GM11168 (cell line): Measurements from ENCODE around the gene CAPZB.

Experiments used
- in situ Hi-C: fragments of 300-500 bp; cut with MboI; formaldehyde crosslinking; loops from one replicate; pipeline ENCODE4 v1.12.0; 2022; ENCODE audit warnings: low sequenced_read_pairs; ENCODE audit not compliant: unreplicated experiment

The CAPZB gene

GRCh38 chr1:19412654-19413053, 72.7 kb downstream of the CAPZB start:
- in situ Hi-C loops: no loop called here

GRCh38 chr1:19411612-19412011, 73.7 kb downstream of the CAPZB start:
- in situ Hi-C loops: no loop called here

GRCh38 chr1:19410393-19410792, 74.9 kb downstream of the CAPZB start:
- in situ Hi-C loops: no loop called here

- in situ Hi-C loops: no loop called here
Measured at GRCh38 chr1:19409477-19410341, 75.6 kb downstream of the CAPZB start.

- in situ Hi-C loops: no loop called here
Measured at GRCh38 chr1:19407494-19408096, 77.7 kb downstream of the CAPZB start.

- in situ Hi-C loops: no loop called here
Measured at GRCh38 chr1:19406680-19407079, 78.7 kb downstream of the CAPZB start.

GRCh38 chr1:19405761-19406487, 79.4 kb downstream of the CAPZB start:
- in situ Hi-C loops: no loop called here

GRCh38 chr1:19405195-19405760, 80.1 kb downstream of the CAPZB start:
- in situ Hi-C loops: no loop called here

- in situ Hi-C loops: no loop called here
Measured at GRCh38 chr1:19404748-19405147, 80.6 kb downstream of the CAPZB start.

- in situ Hi-C loops: no loop called here
Measured at GRCh38 chr1:19403256-19403655, 82.1 kb downstream of the CAPZB start.

- in situ Hi-C loops: no loop called here
Measured at GRCh38 chr1:19402031-19402813, 83.1 kb downstream of the CAPZB start.

GRCh38 chr1:19401535-19401889, 83.8 kb downstream of the CAPZB start:
- in situ Hi-C loops: no loop called here

GRCh38 chr1:19400875-19401534, 84.3 kb downstream of the CAPZB start:
- in situ Hi-C loops: no loop called here

GRCh38 chr1:19400192-19400611, 85.1 kb downstream of the CAPZB start:
- in situ Hi-C loops: no loop called here

- in situ Hi-C loops: no loop called here
Measured at GRCh38 chr1:19398309-19398760, 87.0 kb downstream of the CAPZB start.

GRCh38 chr1:19397217-19397945, 88.0 kb downstream of the CAPZB start:
- in situ Hi-C loops: no loop called here

GRCh38 chr1:19396280-19396679, 89.1 kb downstream of the CAPZB start:
- in situ Hi-C loops: no loop called here

GRCh38 chr1:19395678-19396192, 89.6 kb downstream of the CAPZB start:
- in situ Hi-C loops: no loop called here

GRCh38 chr1:19393046-19393445, 92.3 kb downstream of the CAPZB start:
- in situ Hi-C loops: no loop called here
